Keratinocyte (primary cell): ENCODE measurements around the gene SPDL1. TPM values are rescaled to one million over a fixed set of nuclear protein-coding genes. Genes with fewer than 3 reads are reported as not detected.

Experiments
- DNase-seq: peaks from one replicate; pipeline ENCODE4 v3.0.0-alpha.2; 2011; ENCODE audit warnings: low read depth, missing footprints, low spot score
- FAIRE-seq: peaks from 2 replicates; lab custom pipeline; 2011; peaks lifted over from hg19 to GRCh38; lab: Jason Lieb, UNC
- H2AFZ ChIP-seq: 2 replicates; pipeline ENCODE4 v1.6.0; 2012; ENCODE audit warnings: low read length, control low read depth, inconsistent platforms; ENCODE audit not compliant: control insufficient read depth
- H3K27ac ChIP-seq: 2 replicates; pipeline ENCODE4 v1.5.1; 2011; ENCODE audit warnings: low read length; ENCODE audit not compliant: control insufficient read depth, insufficient read depth
- H3K27me3 ChIP-seq: 3 replicates; pipeline ENCODE4 v1.6.0; 2011; ENCODE audit warnings: low read length; ENCODE audit not compliant: control insufficient read depth, insufficient read depth; ENCODE audit errors: extremely low read depth
- H3K36me3 ChIP-seq, 2 experiments: 2 replicates in 1 of 2; 3 replicates in 1 of 2; pipeline ENCODE4 v1.5.1; 2011; ENCODE audit warnings: low read length in 2 of 2, mild to moderate bottlenecking in 1 of 2; ENCODE audit not compliant: control insufficient read depth in 2 of 2, insufficient read depth in 2 of 2; ENCODE audit errors: extremely low read depth in 1 of 2
- H3K4me1 ChIP-seq: 3 replicates; pipeline ENCODE4 v1.5.1; 2011; ENCODE audit warnings: low read length; ENCODE audit not compliant: control insufficient read depth, insufficient read depth; ENCODE audit errors: extremely low read depth
- H3K4me2 ChIP-seq: 3 replicates; pipeline ENCODE4 v1.6.0; 2011; ENCODE audit warnings: low read depth, low read length; ENCODE audit not compliant: control insufficient read depth, insufficient read depth; ENCODE audit errors: extremely low read depth
- H3K4me3 ChIP-seq, 3 experiments: fragments of 200-600 bp in 1 of 3; sonication (generic) in 1 of 3; 2 replicates in 2 of 3; 3 replicates in 1 of 3; pipeline ENCODE4 v1.5.1; 2011 to 2016; ENCODE audit warnings: low read length in 3 of 3, mild to moderate bottlenecking in 3 of 3, control low read depth in 2 of 3, inconsistent platforms in 1 of 3, low read depth in 1 of 3, mixed read lengths in 1 of 3, mixed run types in 1 of 3, moderate library complexity in 1 of 3; ENCODE audit not compliant: control insufficient read depth in 2 of 3, insufficient read depth in 2 of 3; ENCODE audit errors: extremely low read depth in 1 of 3
- H3K79me2 ChIP-seq: 2 replicates; pipeline ENCODE4 v1.6.0; 2012; ENCODE audit warnings: low read length; ENCODE audit not compliant: control insufficient read depth, insufficient read depth
- H3K9ac ChIP-seq: 3 replicates; pipeline ENCODE4 v1.6.0; 2011; ENCODE audit warnings: low read length; ENCODE audit not compliant: control insufficient read depth, insufficient read depth; ENCODE audit errors: extremely low read depth
- H3K9me1 ChIP-seq: 3 replicates; pipeline ENCODE4 v1.6.0; 2011; ENCODE audit warnings: low read length; ENCODE audit not compliant: control insufficient read depth, insufficient read depth; ENCODE audit errors: extremely low read depth
- H3K9me3 ChIP-seq: 2 replicates; pipeline ENCODE4 v1.5.1; 2012; ENCODE audit warnings: low read depth, low read length; ENCODE audit not compliant: control insufficient read depth
- H4K20me1 ChIP-seq: 3 replicates; pipeline ENCODE4 v1.6.0; 2011; ENCODE audit warnings: low read length; ENCODE audit not compliant: control insufficient read depth, insufficient read depth; ENCODE audit errors: extremely low read depth
- CTCF ChIP-seq, 3 experiments: IDR thresholded peaks in 1 of 3; conservative IDR thresholded peaks in 1 of 3; optimal IDR thresholded peaks in 1 of 3; 2 replicates in 2 of 3; 3 replicates in 1 of 3; pipeline versions ENCODE3 to v1.5.1; 2011; ENCODE audit warnings: low read length in 3 of 3, mild to moderate bottlenecking in 3 of 3, moderate library complexity in 2 of 3, control low read depth in 1 of 3, inconsistent platforms in 1 of 3; ENCODE audit not compliant: insufficient read depth in 2 of 3; ENCODE audit errors: extremely low read depth in 1 of 3
- EZH2 ChIP-seq: IDR thresholded peaks from one replicate; pipeline ENCODE4 v1.6.1; 2012; ENCODE audit warnings: inconsistent platforms, mild to moderate bottlenecking, low read length, moderate library complexity
- dilution Hi-C: fragments of 300-500 bp; cut with MboI; formaldehyde crosslinking; loops from one replicate; pipeline ENCODE4 v1.7.0; 2020; ENCODE audit warnings: low sequenced_read_pairs; ENCODE audit not compliant: extremely low pct_ligation_motif_present
- polyA plus RNA-seq, 5 experiments: library from polyadenylated mRNA; depleted of rRNA in 3 of 5; stranded (reverse) in 3 of 5; stranded (forward) in 1 of 5; unstranded in 1 of 5; fragments of >200 nt; gene quantifications; 1 replicate in 1 of 5; 2 replicates in 3 of 5; 3 replicates in 1 of 5; pipeline versions ENCODE4 v1.2.1 to v1.2.3, GENCODE V29; 2011 to 2012; ENCODE audit warnings: missing spikeins in 2 of 5, low read depth in 1 of 5, low replicate concordance in 1 of 5
- small RNA-seq, 3 experiments: library from RNA; depleted of rRNA; stranded (forward); fragments of <200 nt; gene quantifications; one replicate each; pipeline ENCODE3, GENCODE V24; 2012; ENCODE audit warnings: low read depth in 3 of 3, low replicate concordance in 1 of 3; ENCODE audit not compliant: insufficient read length in 3 of 3

SPDL1 gene
- polyA plus RNA-seq, 1 donor (not counting 4 experiments of a cell fraction or from before 2014, with no cell fraction given), result 24.6 TPM

- Histone ChIP-seq H3K9ac (no peak overlapping the region), H3K4me1 (peaks cover 17% of the 10 kb centered on the region), H3K9me1 (no peaks in the 10 kb centered on the region), H2AFZ (no peak overlapping the region), H3K9me3 (no peaks in the 10 kb centered on the region), H3K79me2 (no peaks in the 10 kb centered on the region), H3K36me3 (no peaks in the 10 kb centered on the region), H3K4me3 (no peak overlapping the region), H4K20me1 (no peaks in the 10 kb centered on the region), H3K27ac (no peak overlapping the region), H3K4me2 (no peak overlapping the region), H3K27me3 (no peaks in the 10 kb centered on the region)
- DNase-seq (no peak), FAIRE-seq (no peak)
- TF ChIP-seq EZH2 (no peak), CTCF (optimal IDR thresholded peaks at IDR 0.05 in 1 of 3, IDR thresholded peaks at IDR 0.05 in 1 of 3, conservative IDR thresholded peaks at IDR 0.05 in 1 of 3; ENCODE audit: extremely low read depth in 1 of 3, insufficient read depth in 2 of 3, low read length in 3 of 3) (no peak)
- dilution Hi-C loops, result no loop called here
Measured at GRCh38 chr5:169653091-169653490, 69.5 kb downstream of the SPDL1 start.

Small RNA genes within 50 kb of the gene (small RNA-seq; reads per million reads assigned to genes)
- 0 reads per million in 3 experiments for gene RNU6-477P

Other genes with a start within 250 kb of the SPDL1 start
- gene DOCK2, start 53.5 kb downstream of the SPDL1 start, polyA plus RNA-seq, result 0.17 to 0.24 TPM (median 0.21 TPM) in 3 replicates